Stimulated activated CD4-positive, alpha-beta T cell treated with anti-CD3 and anti-CD28 coated beads, TNF-alpha, amount 100 ng/mL, for 4 hours (primary cell): ENCODE measurements around the gene FAM24B.
"Not testable (repeated sequence)": the region's sequence is repeated elsewhere in the genome, so short reads cannot be mapped to it uniquely, and the experiment has no call there.

Experiments used
- DNase-seq, 3 experiments: peaks; one replicate each; pipeline ENCODE4 v3.0.0-alpha.2; 2020; ENCODE audit warnings: low read depth in 3 of 3

The FAM24B gene

DNA sequence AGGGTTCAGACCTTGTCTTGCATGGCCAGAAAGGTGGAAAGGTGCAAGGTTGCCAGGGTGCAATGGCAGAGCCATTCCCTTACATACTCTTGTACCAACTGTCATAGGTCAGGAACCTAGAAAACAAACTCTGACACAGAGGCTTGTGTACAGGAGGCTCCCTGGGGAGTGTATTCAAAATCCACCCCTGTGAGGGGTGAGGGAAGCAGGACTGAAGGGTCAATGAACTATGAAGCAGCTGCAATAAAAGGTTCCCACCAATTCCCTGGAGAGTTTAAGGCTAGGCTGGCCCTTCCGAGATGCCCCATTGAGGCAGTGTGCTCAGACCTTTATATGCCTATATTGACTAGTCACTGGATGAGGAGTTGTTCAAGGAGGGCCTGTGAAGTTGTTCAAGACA is 19.9 kb downstream of the FAM24B start:
- no peak for DNase-seq

DNA sequence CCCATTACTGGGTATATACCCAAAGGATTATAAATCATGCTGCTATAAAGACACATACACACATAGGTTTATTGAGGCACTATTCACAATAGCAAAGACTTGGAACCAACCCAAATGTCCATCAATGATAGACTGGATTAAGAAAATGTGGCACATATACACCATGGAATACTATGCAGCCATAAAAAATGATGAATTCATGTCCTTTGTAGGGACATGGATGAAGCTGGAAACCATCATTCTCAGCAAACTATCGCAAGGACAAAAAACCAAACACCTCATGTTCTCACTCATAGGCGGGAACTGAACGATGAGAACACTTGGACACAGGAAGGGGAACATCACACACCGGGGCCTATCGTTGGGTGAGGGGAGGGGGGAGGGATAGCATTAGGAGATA is 21.3 kb downstream of the FAM24B start:
- DNase-seq = not testable (repeated sequence)

DNA sequence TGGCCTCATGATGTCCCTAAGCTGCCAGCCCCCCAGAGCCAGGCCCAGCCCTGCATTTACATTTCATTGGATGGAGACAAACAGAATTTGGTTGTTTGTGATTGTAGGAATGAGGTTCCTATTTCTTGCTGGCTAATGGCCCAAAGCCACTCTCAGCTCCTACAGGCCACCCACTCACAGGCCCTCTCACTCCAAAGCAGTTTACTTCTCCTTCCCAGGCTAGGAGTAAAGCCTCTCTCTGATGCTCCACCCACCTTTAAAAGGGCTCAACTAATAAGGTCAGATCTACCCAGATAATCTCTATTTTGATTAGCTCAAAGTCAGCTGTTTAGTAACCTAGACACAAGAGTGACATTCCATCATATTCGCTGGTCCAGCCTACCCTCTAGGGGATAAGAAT is 22.5 kb downstream of the FAM24B start:
- DNase-seq = no peak

DNA sequence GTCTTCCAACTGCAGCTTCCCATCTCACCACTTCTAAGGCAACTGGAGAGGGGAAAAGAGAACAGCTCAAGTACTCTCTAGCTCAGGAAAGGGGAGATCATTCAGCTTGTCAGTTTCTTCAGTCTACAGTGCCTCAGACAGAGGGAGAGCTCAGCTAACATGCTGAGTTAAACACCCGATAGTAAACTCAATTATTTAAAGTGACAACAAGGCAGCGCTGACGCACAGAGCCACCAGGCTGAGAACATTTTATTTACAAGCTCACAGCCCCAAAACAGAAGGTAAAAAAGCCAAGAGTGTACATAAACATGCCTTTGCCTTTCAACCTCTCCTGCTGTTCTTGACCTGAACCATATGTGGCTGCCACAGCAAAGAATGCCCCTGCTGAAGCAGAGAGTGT is 23.6 kb downstream of the FAM24B start:
- no peak for DNase-seq

DNA sequence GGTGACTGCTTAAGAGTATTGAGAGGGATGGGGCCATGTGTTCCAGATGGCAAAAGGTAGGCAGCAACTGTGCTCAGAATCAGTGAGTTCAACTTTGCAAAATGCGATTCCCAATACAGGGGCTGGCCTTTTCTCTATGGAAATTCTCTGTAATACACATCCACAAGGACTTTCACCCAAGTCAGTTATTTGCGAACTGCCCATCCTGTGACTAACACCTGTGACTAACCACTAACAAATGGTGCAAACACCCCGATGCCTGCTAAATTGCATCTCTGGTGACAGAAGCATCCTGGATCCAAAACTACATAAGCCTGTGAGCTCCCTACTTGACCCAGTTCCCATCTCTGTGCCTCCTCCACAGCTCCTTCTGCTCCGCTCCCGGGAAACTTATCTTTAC is 24.7 kb downstream of the FAM24B start:
- no peak for DNase-seq

DNA sequence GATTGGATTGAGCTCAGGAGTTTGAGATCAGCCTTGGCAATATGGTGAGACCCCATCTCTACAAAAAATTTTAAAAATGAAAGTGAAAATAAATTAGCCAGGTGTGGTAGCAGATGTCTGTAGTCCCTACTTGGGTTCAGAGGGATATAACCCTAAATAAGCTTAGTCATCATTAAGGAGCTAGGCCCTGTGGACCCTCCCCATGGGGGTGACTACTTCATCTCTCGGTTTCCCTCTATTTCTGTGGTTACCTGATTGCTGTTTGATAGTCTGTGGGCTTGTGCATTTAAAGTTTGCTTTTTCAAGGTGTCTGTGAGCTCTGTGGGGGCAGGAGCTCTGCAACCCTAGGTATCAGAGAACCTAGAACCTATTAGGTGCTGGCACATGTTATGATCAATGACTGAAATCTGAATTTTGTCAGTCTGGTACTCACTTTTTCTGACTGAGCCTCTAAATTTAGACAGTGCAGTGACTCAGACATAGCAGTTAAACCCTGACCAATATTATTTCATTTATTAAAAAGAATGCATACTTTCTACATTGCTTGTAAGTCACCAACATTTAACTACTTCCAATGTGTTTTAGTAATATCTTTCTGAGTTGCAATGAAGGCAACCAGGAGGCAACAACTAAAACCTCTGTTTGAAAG is 25.6 kb downstream of the FAM24B start:
- no peak for DNase-seq

DNA sequence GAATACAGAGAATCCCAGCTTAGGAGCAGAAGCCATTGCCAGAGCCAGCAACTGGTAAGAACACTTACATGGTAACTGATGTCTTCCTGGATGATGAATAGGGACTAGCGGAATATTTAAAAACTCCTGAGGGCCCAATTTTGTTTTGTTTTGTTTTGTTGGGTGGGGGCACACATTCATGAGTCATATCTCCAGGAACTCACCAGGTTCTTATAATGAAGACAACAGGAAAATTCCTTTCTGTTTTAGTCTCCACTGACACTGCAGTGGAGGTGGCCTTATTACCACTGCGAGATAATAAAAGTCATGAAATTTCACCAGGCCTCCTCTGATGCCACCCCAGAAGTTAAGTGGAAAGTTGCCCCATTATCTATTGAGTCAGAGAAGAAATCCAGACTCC is 27.1 kb downstream of the FAM24B start:
- no peak for DNase-seq

DNA sequence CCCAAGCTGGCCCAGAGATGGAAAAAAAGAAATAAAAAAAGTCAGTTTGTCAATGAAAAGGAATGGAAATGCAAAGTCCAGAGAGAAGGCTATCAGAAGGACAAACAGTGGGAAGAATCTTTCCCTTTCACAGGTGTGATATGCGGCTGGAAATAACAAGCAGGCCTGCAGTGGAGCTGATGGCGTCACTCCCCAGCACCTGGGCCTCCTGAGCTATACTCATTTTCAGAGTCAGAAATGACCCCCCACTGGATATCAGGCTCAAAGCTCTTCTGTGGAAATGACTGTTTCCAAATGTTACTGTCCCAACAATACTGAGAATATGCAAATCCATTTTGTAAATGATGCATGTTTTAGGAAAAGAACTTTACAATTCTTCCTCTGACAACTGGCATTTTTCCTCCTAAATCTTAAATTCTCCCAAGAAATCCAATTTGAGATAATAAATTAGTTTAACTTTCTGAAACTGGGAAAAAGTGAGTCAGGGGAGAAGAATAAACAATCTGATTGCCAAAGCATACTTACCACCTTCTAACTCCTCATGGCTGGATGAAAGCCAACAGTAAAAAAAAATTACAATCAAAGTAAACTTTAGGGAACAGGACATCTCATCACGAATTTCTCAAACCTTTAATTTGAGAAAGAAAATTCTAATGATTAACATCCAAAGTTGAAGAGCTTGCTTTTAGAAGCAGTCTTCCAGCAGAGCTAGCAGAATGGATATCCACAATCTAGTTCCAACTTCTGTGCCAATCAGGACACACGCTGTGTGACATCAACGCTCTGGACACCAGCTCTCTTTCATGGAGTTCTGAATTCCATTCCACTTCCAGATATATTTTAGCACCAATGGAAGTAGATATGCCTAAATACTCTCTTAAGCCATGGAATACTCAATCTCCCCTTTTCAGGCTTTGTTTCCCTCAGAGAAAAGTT is 28.4 kb downstream of the FAM24B start:
- no peak for DNase-seq

DNA sequence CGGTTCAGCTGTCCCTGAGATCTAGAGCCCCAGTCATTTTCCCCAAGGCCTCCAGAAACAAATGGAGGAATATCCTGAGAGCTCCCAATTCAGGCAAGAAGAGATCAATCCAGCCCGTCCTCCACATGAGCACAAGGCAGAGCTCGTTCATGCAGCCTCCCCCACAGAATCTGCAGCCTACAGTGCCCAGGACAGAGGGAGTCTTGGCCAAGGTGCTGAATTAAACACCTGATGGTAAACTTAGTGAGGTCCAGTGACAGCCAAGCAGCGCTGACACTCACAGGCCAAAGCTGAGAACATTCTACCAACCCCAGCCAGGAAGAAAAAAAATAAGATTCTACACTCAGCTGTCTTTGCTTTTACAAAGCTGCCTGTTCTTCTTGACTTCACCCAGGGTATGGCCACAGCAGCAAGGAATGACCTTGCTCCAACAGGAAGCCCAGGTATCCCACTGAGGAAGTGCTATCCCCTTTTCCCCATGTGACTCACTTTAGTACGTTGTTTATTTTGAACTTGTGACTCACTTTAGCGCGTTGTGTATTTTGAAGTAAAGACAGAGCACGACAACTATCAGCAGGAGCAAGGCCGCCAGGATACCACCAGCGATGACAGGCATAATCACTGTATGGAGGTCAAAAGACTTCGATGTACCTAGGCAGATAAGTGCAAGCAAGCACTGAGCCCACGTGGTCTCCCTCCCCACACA is 29.3 kb downstream of the FAM24B start:
- no peak for DNase-seq

DNA sequence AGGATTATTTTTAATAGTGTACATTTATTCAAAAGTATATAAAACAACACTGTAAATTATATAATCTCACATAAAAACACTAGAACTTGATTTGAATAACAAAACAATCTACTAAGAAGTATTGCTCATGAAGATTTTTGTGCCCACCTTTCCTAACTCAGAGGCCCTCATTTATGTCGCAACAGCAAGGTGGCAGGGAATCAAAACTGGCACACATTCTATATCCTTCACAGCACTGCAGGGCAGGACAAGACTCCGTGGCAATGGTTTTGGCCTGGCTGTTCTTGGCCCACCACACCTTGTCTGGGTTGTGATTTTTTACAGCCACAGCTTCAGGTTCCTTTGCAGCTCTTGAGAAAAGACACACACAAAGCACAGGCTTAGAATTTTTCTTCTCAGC is 30.3 kb downstream of the FAM24B start:
- DNase-seq = no peak

DNA sequence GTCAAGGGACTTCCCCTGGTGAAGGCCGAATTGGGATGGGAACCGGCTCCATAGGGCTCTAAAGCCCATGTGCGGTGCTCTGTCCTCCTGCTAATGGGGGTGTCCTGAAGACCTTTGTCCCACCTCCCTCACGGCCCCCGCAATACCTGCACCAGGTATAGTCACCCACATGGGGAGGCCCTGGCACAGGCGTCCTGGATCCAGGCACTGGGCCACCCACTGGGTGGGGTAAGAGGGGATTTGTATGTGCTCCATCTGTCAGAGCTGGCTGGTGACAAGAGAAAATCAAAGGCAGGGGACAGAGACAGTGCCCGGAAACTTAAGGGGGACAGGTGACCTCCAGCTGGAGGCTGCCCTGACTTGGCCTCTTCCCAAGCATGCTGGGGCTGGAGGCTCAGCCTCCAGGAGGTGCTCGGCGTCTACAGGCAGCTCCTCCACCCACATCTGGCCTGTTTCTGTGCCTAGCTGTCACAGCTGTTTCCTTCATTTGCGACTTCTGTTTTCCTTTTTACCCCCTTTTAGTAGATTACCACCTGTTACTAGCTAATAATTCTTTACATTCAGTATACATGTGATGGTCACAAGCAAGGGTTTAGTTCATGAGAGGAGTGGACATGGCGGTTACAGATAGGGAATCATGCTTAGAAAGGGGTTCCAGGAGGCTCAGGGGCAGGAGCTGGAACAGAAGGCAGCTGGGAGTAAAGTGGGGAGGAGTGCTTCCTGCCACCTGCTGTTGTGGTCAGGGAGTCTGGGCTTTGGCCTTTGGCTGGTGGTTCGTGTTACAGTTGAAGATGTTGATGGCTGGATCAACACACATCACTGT is 31.4 kb downstream of the FAM24B start:
- no peak for DNase-seq

DNA sequence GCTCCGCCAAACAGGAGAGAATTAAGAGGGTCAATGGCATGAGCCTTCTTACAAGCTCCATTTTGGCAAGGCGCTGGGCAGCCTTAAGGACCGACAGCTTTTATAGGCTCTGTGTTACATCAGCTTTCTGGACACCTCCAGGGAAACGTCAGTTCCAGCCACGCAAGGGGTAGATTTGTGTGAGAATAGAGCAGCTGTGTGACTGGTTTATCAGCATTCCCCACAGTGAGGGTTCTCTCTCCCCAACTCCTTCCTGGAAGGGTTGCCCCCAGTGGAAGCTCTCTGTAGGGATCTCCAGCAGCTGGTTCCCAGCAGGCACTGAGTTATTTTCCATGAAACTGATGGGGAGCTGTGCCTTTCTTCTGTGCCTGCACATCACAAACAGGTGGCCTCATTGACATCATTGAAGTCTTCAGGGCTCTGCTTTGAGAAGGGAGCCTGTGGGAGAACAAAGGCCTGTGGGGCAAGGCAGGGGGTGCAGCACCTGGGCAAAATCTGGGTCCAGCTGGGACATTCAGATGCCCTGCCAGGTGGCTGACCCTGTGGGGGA is 33.5 kb downstream of the FAM24B start, which contains the start of gene CUZD1:
TSS of gene CUZD1 (minus strand) at position 75 of the 550 bp plus-strand sequence. CDS start at position 61, 14 bp downstream.
- no peak for DNase-seq

DNA sequence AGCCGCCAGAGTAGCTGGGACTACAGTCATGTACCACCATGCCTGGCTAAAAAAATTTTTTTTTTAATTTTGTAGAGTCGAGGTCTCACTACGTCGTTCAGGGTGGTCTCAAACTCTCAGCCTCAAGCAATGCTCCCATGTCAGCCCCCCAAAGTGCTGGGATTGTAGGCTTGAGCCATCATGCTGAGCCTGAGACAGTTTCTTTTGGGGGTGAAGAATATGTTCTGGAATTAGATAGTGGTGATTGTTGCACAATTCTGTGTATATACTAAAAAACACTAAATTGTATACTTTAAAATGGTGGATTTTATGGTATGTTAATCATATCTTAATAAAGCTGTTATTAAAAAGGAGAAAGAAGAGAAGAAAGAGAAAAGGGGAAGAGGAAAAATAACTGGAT is 35.2 kb downstream of the FAM24B start:
- DNase-seq = no peak

DNA sequence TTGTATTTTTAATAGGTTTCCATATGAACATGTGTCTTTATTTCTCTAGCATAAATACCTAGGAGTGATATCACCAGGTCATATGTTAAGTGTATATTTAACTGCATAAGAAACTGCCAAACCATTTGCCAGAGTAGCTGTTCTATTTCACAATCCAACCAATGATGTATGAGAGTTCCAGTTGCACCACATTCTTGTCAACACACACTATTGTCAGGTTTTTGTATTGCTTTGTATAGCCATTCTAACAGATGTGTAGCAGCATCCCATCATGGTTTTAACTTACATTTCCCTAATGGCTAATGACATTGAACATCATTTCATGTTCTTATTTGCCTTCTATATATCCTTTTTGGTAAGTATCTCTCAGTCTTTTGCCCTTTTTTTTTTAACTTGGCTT is 37.8 kb downstream of the FAM24B start:
- no peak for DNase-seq

DNA sequence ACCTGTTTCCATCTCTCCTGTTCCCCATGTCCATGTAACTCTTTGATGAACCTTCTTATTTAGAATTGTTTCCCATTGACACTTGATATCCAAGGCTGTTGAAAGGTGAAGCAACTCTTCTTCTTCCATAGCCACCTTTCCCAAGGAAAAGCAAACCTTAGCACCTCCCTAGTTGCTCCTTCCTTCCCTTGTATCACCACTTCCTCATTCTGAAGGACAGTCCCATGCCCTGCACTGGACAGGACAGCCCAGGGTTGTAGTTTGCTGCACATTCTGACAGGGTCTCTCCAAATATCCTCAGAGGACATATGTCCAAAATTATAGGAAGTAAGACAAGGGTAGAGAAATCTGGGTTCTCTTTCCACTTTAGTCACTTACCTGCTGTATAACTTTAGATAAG is 39.9 kb downstream of the FAM24B start:
- DNase-seq = no peak

DNA sequence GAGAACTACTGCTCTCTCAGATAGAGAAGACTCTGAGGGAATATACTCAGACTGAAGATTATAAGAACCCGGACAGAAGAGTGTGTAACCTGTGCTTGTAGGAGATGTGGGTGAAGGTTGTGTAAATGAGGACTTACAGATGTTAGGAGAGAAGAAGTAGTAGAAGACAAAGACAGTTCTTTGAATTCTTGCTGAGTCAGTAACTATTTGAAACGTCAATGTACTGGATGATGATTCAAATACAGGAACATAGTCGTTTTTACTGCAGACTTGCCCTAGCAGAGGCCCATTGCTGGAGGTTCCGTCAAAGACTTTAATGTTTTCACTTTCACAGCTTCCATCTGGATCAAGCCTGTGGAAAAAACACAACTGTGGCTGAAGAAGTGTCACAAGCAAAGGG is 40.5 kb downstream of the FAM24B start:
- no peak for DNase-seq

DNA sequence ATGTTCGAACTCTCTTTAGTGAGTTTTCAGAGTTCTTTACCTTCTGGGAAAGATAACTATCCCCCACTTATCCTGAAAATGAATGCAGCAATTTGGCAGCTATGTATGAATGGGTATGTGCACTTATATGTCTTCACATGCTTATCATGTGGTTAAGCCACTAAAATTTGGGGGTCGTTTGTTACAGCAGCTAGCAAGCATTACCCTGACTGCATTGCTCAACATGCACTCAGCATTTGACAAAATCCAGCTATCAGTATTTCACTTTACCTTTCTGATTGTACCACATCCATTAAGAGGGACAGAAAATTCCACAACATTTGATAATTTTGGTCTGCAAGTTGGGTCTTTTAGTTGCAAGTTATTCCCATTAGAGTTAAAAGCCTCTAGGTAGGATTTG is 43.5 kb downstream of the FAM24B start:
- no peak for DNase-seq

DNA sequence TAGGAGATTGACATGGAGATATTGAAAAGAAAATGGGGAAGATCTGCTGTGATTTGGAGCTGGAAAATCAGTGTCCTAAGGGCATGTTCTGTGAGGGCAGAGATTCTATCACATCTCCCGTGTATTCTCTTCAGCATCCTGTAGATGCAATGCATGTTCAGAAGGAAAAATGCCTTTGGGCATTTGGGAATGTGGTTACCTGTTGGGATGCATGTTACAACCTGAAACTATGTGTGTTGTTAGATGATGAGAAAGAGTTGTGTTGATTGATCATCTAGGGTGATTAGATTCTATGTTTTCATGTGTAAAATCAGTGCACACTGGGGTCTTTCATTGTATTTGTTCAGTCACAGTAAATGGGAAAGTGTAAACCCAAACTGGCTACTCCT is 48.4 kb downstream of the FAM24B start:
- DNase-seq = no peak

DNA sequence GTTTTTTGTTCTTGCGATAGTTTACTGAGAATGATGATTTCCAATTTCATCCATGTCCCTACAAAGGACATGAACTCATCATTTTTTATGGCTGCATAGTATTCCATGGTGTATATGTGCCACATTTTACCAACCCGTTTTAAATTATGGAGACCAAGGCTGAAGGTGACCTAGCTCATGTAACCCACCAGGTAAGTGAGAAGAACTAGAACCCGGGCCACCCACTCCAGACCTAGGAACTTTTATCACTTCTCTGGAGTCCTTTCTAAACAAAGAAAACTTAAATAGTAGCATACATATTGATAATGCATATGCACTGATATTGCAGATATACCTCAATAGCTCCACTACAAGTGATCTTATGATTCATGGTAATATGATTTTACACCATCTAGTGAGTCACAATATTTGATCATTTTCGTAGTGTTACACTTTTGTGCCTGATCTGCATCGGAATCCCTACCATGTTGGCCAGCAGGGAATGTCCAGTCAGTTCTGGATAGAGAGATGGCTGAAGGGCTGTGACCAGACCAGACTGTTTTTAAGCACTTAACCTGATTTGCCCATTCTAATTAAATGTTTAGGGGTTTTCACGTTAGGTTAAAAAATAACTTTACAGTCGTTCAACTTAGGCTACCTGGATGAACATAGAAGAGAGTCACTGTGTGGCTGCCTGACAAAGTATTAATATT is 49.0 kb downstream of the FAM24B start:
- DNase-seq = no peak

DNA sequence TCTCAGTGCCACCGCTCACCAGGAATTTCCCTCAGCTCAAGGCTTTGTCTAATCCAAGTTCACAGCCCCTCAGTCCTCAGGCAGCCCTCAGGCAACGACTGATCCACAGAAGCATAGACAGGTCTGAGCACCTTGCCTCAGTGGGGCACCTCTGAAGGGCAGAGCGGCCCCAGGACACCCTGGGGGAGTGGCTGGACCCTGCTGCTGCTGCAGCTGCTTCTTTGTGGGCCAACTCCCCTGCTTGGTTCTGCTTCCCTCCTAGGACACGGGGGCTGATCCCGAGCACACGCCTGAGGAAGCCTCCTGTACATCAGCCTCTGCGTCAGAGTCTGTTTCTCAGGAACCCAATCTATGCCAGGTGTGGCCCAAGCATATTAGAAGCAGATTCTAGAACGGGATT is 49.9 kb downstream of the FAM24B start:
- DNase-seq = no peak

DNA sequence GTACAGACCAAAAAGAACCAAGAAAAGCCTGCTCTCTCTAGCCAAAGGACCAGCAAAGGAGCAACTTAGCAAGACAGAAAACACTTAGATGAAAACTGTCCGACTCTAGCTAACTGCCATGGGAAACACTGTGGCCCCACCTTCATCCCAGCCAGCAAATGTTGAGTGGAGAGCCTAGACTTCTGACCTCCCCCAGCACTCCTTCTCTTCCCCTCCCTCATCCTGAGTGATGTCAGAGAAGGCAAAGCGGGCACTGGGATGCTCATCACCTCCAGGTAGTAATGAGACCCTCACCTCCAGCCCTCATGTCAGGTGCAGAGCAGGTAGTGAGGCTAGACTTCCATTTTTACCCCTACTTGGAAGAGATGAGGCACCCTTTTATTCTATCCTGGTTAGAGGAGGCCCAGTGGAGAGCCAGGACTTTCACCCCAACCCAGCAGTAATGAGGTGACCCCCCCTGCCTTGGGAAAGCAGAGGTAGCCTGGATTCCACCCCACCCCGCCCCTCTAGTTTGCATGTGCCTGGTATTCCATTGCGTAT is 50.6 kb downstream of the FAM24B start:
- no peak for DNase-seq
